C4-2B (cell line): ENCODE measurements around the gene TRIM34.

ENCODE experiments used
- CTCF ChIP-seq: fragments of 450-650 bp; conservative IDR thresholded peaks from 2 replicates; pipeline ENCODE4 v1.5.1; 2017; ENCODE audit warnings: mild to moderate bottlenecking
- ZFX ChIP-seq: fragments of 450-650 bp; IDR thresholded peaks from 2 replicates; pipeline ENCODE4 v1.6.1; 2017

GRCh38 chr11:5620651-5621521 lies 3.9 kb upstream of the TRIM34 start:
- TF ChIP-seq ZFX (no peak), CTCF (no peak)
